ENCODE data around the gene RBM19.
"Not testable (repeated sequence)": the region's sequence is repeated elsewhere in the genome, so short reads cannot be mapped to it uniquely, and the experiment has no call there.

The RBM19 gene

DNA sequence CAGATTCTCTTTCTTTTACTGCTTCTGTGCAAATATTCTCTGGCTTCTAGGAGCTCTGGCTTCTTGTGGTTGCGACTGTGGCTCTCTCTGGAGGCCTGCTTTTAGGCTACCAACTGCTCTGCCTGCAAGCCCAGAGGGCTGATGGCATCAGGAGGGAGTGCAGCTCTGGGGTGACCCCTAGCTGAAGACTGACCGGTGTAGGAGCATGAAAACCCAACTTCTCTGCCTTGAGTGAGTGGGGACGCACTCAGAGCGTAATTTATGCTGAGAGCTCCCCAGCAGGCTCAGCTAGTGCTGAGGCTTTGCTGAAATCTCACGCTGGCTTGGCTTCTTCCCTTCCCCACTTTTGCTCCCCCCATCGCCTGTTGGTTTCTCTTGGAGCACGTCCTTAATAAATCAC lies 29.9 kb upstream of the RBM19 start:
- TF ChIP-seq, protein P1, sequence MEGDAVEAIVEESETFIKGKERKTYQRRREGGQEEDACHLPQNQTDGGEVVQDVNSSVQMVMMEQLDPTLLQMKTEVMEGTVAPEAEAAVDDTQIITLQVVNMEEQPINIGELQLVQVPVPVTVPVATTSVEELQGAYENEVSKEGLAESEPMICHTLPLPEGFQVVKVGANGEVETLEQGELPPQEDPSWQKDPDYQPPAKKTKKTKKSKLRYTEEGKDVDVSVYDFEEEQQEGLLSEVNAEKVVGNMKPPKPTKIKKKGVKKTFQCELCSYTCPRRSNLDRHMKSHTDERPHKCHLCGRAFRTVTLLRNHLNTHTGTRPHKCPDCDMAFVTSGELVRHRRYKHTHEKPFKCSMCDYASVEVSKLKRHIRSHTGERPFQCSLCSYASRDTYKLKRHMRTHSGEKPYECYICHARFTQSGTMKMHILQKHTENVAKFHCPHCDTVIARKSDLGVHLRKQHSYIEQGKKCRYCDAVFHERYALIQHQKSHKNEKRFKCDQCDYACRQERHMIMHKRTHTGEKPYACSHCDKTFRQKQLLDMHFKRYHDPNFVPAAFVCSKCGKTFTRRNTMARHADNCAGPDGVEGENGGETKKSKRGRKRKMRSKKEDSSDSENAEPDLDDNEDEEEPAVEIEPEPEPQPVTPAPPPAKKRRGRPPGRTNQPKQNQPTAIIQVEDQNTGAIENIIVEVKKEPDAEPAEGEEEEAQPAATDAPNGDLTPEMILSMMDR (IDR thresholded peaks at IDR 0.05; ENCODE audit: control insufficient read depth, insufficient read depth, low read depth, low read length, missing control alignments), result no peak
- H3K4me3 ChIP-seq (ENCODE audit: control insufficient read depth, low read depth, low read length), result no peak overlapping the region
- DNase-seq (ENCODE audit: low read depth), result no peak

DNA sequence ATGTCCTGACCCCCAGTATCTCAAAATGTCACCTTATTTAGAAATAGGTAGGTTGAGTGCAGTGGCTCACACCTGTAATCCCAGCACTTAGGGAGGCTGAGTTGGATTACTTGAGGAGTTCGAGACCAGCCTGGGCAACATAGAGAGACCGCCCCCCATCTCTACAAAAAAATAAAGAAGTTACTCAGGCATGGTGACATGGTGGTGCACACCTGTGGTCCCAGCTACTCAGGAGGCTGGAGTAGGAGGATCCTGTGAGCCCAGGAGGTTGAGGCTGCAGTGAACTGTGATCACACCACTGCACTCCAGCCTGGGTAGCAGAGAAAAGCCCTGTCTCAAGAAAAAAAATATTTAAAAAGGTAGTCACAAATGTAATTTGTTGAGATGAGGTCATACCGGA lies 27.9 kb upstream of the RBM19 start:
- DNase-seq (ENCODE audit: low read depth), result no peak
- H3K4me3 ChIP-seq (ENCODE audit: control insufficient read depth, low read depth, low read length), result no peak overlapping the region
- TF ChIP-seq, protein P1 (IDR thresholded peaks at IDR 0.05; ENCODE audit: control insufficient read depth, insufficient read depth, low read depth, low read length, missing control alignments), result no peak

DNA sequence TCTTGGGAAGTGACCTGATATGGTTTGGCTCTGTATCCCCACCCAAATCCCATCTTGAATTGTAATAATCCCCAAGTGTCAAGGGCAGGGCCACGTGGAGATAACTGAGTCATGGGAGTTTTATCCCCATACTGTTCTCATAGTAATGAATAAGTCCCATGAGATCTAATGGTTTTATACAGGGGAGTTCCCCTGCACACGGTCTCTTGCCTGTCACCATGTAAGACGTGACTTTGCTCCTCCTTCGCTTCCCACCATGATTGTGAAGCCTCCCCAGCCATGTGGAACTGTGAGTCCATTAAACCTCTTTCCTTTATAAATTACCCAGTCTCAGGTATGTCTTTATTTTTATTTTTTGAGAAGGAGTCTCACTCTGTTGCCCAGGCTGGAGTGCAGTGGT lies 26.6 kb upstream of the RBM19 start:
- DNase-seq (ENCODE audit: low read depth), result not testable (repeated sequence)

DNA sequence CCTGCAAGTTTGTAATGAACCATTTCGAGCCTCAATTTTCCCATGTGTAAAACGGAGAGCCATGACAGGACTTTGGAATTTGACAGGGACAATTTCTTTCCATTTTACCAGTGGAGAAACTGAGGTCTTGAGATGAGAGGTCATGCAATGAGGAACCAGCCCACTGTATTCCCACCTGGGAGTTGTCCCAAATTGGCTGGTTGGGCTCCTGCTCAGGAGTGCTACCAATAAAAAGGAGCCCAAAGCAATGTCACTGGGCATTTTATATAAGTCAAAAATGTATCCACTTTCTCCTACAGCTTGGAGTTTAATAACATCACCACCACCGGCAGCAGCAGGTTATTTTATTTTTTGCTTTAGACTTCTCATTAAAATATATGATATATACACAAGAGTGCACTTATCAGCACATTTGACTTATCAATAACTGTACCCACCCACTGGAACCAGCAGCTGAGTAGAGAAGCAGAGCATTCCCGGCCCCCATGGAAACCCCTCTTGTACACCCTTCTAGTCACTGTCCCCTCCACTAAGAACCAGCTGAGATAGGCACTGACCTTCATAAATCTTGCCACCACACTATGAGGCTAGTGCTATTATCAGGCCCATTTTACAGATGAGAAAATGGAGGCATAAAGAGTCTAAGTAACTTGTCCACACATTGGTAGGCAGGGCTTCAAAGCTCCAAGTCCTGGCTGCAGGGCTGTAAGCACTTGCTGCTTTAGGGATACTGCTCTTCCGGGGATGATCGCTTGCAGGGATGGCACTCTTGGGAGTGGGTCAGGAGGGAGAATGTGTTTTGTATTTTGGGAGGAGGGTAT lies 25.3 kb upstream of the RBM19 start:
- DNase-seq (ENCODE audit: low read depth), result no peak
- TF ChIP-seq, protein P1 (IDR thresholded peaks at IDR 0.05; ENCODE audit: control insufficient read depth, insufficient read depth, low read depth, low read length, missing control alignments), result no peak
- H3K4me3 ChIP-seq (ENCODE audit: control insufficient read depth, low read depth, low read length), result no peak overlapping the region

More for the DNA sequence above, 26.6 kb upstream of the RBM19 start:
- H3K4me3 ChIP-seq (ENCODE audit: control insufficient read depth, low read depth, low read length), result not testable (repeated sequence)

DNA sequence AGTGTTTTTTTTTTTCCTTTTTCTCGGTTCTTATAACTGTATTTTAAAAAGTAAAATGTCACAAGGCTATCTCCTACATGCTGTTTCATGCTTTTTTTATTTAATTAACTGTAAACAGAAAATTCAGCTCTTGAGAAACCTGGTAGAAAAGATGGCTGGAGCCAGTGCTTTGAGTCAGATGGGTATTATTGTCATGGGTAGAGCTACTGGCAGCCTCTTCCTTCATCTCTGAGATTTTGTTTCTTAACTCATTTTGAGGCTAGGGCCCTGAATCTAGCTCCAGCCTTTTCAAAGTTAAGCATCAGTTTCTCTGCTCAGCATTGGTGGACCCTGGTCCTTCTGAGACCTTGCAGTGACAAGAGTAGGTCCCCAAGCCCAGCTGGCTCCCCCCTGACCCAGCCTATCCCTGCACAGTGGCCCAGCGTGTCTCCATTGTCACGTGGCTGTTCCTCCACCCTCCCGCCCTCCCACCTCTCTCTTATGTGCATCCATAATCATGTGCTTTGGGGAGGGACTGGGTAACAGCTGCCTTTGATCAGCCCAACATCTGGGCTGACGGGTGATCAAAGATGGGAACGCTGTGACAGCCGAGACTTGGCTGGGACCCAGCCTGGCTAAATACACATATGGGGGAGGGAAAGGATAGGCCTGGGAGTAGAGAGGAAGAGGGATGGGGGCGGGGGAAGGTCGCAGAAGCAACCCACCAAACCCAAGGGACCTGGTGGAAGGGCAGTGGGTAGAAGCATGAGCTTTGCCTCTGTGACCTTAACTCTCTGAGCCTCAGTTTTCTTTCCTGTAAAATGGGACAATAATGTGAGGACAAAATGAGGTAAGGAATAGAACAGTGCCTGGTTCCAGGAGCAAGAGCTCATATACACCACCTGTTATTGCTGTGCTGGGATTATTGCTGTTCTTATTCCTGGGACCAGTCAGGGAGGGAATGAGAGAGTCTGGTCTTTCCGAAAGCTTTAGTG lies 24.4 kb upstream of the RBM19 start:
- TF ChIP-seq, protein P1 (IDR thresholded peaks at IDR 0.05; ENCODE audit: control insufficient read depth, insufficient read depth, low read depth, low read length, missing control alignments), result no peak
- no peak for DNase-seq (ENCODE audit: low read depth)
- no peak overlapping the region for H3K4me3 ChIP-seq (ENCODE audit: control insufficient read depth, low read depth, low read length)

DNA sequence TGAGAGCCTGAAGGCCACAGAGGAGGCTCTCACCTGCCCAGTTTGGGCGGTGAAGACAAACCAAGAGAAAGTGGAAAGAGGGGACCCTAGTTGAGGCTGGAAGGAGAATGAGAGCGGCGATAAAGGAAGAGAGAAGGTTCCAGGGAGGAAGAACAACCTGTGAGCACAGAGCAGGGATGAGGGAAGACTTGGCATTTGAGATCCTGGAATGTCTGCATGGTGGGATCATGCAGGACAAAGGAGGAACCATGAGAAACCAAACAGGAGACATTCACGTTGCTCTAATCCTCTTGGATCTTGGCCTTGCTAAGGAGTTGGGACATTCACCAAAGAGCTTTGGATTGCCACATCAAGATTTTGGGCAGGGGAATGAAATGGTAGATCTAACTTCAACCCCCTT lies 22.9 kb upstream of the RBM19 start:
- H3K4me3 ChIP-seq (ENCODE audit: control insufficient read depth, low read depth, low read length), result no peak overlapping the region
- no peak for DNase-seq (ENCODE audit: low read depth)
- TF ChIP-seq, protein P1 (IDR thresholded peaks at IDR 0.05; ENCODE audit: control insufficient read depth, insufficient read depth, low read depth, low read length, missing control alignments), result no peak

DNA sequence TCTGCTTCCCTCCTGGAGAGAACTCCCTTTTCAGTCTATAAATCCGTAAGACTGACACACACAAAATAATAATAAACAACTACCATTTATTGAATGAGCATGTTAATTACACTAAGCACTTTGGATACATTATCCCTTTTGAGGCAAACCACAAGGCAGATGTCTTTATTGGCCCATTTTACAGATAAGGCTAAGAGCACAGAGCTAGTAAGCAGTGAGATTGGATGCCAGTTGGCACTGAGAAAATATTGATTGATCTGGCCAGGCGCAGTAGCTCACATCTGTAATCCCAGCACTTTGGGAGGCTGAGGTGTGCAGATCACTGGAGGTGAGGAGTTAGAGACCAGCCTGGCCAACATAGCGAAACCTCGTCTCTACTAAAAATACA lies 21.9 kb upstream of the RBM19 start:
- no peak overlapping the region for H3K4me3 ChIP-seq (ENCODE audit: control insufficient read depth, low read depth, low read length)
- no peak for DNase-seq (ENCODE audit: low read depth)
- TF ChIP-seq, protein P1 (IDR thresholded peaks at IDR 0.05; ENCODE audit: control insufficient read depth, insufficient read depth, low read depth, low read length, missing control alignments), result no peak
